Activated CD8-positive, alpha-beta memory T cell treated with anti-CD3 and anti-CD28 coated beads, Interleukin-2, amount 50 U/mL, for 1 hour (primary cell): ENCODE measurements around the gene OR4D10.
A peak's percentile ranks its signal among the peaks of the same experiment; 100 is the strongest.
"Not testable (repeated sequence)": the region's sequence is repeated elsewhere in the genome, so short reads cannot be mapped to it uniquely, and the experiment has no call there.

ENCODE experiments used
- DNase-seq: peaks from one replicate; pipeline ENCODE4 v3.0.0-alpha.2; 2020; ENCODE audit errors: extremely low read depth

The OR4D10 gene

DNA sequence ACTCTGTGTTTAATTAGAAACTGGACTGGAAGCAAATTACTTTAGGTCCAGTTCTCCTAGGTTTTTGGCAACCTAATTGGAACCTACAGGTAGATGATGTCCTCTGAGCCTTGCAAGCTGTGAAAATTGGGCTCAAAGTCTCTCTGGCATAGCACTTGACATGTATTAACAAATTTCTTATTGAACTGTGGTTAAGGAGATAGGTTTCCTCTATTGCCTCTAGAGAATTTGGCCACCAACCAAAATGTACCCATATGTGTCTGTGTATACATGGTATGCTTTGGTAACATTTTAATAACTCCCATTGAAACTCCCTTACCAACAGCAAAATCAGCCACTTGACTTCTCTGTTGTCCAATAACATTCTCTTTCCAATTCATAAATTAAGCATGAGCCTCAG, at the start of gene OR4D10:
TSS of gene OR4D10 (plus strand) at position 301 of the 400 bp plus-strand sequence. CDS start 4,115 bp downstream, outside the sequence.
- DNase-seq, result no peak

DNA sequence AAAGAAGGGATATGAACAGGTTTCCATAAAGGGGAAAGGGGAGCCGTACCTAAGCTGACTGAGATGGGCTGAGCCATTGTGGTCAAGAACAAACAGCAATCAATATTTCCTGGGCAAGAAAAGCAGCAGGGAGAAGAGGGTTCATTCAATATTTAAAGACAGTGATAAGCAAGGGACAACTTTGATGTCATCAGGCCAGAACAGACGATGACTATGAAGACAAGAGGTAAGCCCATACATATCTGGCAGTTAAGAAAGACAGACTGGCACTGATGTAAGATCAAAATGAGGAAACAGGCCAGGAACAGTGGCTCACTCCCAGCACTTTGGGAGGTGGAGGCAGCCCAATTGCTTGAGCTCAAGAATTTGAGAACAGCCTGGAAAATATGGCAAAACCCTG, 49.3 kb upstream of the OR4D10 start:
- DNase-seq, result no peak

- DNase-seq, result no peak
Observed at GRCh38 chr11:59425131-59425530, 48.0 kb upstream of the OR4D10 start.

DNA sequence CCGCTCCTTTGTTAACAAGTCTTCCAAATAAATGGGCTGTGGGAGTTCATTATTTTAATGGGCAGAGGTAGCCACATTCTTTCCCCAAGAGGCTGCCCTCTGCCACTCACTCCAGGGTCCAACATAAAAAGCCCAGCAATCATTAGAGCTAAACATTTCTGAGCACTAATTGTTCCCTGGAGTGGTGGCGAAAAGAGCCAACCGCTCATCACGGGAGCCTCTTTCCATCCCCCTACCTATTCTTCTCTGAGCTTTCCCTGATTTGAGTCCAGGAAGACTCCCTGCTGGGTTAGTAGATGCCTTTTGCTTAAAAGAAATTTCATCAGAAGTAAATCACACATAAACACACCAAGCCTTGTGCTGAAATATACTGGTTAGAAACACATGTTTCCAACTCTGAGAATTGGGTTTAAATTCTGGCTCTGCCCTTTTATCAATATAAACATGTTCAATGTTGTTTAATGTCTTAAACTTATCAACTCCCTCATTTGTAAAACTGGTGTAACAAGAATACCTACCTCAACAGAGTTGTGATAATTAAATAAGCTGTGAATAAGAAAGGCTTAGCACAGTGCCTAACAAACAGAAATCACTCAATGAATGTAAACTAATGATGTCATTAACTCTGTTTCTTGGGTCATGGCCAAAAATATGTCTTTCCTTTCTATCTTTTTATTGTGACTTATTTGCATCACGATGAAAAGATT, 46.6 kb upstream of the OR4D10 start, which contains the start of gene OR5A2:
TSS of gene OR5A2 (minus strand) at position 53 of the 707 bp plus-strand sequence. CDS start 3,460 bp downstream, outside the sequence.
- no peak for DNase-seq

DNA sequence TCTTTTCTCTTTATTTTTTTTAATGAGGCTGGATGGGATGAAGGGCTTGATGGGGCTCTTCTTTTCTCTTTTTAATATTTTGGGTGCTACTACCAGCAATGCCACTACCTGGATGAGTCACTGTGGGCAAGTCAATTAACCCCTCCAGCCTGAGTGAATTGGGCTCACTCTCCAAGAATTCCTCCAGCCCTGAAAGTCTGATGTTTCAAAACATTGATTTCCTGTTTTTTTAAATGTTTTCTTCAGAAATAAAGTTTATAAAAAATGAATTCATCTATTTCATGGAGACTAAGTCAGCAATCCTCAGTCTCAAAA, 46.1 kb upstream of the OR4D10 start:
- no peak for DNase-seq

- peak; percentile 2 for DNase-seq
Observed at GRCh38 chr11:59429924-59430516, 43.1 kb upstream of the OR4D10 start.

DNA sequence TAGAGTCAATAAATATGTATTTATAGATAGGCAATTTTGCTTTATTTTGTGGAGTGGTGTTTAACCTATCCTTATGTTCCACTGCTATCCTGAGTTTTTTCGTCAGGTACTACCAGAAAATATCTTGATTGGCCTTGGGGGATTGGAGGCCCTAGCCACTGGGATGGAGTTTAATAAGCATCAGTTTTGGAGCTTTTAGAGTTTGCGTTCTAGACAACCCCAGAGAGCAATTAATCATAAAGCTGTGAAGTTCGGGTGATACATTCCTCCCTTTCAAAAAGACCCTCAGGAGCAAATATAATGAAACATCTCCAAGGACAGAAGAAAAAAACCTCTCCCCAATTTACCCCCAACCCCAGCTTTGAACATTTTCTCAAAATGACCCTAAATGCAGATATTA, 36.9 kb upstream of the OR4D10 start, which contains the start of gene OR5A1:
TSS of gene OR5A1 (plus strand) at position 301 of the 400 bp plus-strand sequence. CDS start 6,700 bp downstream, outside the sequence.
- no peak for DNase-seq

DNA sequence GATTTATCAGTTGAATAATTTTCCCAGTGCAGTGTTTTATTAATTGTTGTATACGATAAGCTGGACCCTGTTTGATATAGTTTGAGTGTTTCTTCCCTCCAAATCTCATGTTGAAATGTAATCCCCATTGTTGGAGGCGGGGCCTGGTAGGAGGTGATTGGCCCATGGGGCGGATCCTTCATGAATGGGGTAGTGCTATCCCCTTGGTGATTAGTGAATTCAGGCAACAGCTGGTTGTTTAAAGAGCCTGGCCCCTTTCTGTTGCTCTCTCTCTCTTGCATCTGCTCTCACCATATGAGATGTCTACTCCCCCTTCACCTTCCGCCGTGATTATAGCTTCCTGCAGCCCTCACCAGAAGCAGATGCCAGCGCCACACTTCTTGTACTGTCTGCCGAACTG, 35.3 kb upstream of the OR4D10 start:
- DNase-seq, result no peak

DNA sequence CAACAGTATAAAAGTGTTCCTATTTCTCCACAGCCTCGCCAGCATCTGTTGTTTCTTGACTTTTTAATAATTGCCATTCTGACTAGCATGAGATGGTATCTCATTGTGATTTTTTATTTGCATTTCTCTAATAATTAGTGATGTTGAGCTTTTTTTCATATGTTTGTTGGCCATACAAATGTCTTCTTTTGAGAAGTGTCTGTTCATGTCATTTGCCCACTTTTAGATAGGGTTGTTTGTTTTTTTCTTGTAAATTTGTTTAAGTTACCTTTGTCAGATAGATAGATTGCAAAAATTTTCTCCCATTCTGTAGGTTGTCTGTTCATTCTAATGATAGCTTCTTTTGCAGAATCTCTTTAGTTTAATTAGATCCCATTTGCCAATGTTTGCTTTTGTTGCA, 27.5 kb upstream of the OR4D10 start:
- not testable (repeated sequence) for DNase-seq

DNA sequence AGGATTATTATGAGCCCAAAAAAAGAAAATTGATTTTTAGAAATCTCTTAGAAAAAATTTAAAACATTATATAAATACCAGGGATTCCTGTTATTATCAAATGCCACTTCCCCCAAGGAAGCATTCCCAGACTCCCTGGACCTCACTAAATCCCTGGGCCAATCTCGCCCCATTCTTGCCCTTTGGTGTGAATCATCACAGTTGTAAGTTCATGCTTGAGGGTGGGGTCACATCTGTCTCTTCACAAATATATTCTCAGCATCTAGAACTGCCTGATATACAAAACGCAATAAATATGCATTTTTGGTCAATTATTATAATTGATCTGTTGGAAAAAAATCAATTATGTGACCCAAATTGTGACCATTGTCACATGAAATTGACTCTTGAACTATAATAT, 24.6 kb upstream of the OR4D10 start:
- DNase-seq, result no peak

- no peak for DNase-seq
Observed at GRCh38 chr11:59456661-59457060, 16.5 kb upstream of the OR4D10 start, which contains the start of gene OR4D6. TSS of gene OR4D6 (plus strand) at chr11:59456961. CDS start at chr11:59456961, 0 bp downstream.

- DNase-seq, result no peak
Observed at GRCh38 chr11:59459916-59460315, 13.2 kb upstream of the OR4D10 start.

DNA sequence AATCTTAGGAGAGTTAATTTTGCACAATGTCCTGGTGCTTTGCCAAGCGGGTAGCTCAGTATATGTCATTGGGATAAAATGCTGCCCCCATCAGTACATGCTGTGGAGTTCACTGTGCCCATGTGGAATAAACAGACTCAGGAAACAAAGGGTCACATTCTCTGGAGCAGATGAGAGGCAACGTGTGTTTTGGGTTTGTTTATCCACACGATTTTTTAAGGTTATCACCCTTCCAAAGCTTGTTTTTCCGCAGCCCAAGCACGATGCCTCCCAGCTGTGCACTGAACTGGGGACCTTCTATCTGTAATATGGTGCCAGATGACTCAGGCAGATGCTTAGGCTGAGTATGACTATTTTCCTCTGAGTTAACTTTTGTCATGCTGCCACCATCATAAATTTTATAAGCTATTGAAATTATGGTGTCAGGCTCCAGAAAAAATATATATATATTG, 9.9 kb upstream of the OR4D10 start:
- no peak for DNase-seq

DNA sequence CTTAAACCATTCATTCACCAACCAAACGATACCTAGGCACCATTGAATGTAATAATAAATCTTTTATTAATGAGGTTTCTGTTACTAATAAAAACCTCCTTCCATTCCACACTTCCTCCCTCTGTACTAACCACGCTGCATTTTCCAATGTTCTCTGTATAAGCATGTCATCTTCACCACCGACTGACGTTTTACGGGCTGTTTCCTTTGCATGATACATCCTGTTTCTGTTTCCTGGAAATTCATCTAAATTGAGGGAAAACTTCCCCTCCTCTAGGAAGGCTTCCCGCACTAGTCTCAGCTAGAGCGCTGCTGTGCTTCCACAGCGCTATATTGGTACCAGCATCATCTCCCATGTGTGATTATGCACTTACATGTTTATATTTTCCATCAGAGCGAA, 2.1 kb downstream of the OR4D10 start:
- DNase-seq, result no peak

DNA sequence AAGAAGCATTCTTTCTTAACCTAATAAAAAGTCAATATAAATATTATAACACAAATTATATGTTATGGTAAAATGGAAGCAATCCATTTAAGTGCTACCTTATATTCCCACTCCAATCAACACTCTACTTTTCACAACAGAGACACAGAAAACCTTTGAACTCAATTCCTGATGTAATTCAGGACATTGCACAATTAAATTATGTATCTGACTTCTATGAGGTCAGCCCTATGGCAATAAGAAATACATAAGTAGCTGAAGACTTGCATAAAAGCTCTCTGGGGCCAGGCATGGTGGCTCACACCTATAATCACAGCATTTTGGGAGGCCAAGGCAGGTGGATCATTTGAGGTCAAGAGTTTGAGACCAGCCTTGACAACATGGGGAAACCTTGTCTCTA, 6.8 kb downstream of the OR4D10 start:
- DNase-seq, result no peak

- DNase-seq, result no peak
Observed at GRCh38 chr11:59480359-59480758, 7.2 kb downstream of the OR4D10 start.

- no peak for DNase-seq
Observed at GRCh38 chr11:59501931-59502330, 28.8 kb downstream of the OR4D10 start.

GRCh38 chr11:59503276-59503675, 30.2 kb downstream of the OR4D10 start, which contains the start of gene OR4D11:
TSS of gene OR4D11 (plus strand) at chr11:59503576. CDS start at chr11:59503576, 0 bp downstream.
- no peak for DNase-seq

DNA sequence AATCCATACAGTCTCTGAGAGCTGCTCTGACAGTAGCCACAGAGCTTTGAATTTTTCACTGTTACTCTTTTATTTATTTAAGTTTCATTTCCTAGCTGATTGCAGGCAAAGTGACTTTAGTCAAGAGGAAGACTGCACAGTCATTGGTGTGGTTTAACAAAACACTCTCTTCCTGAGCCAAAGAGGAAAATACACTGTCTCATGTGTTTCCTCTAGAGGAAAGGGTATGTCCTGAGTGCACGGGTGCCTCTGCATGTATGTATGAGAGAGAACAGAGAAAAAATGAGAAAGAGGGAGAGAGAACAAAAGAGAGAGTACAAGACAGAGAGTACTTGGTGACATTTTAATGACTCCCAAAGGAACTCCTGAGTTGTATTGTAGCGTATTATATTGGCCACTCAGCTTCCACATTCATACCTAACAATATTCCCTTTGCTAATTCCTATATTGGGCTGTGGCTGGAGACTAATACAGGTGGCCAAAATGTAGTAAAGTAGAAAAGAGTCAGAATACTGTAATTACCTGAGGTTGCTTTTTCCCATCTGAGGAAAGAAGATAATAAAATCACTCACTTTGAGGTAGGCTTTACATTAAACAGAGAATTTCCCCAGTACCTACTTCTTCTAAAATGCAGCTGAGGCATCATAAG, 38.0 kb downstream of the OR4D10 start, which contains the start of gene OR4D9:
TSS of gene OR4D9 (plus strand) at position 599 of the 649 bp plus-strand sequence. CDS start 3,374 bp downstream, outside the sequence.
- DNase-seq, result no peak

GRCh38 chr11:59511675-59512074, 38.6 kb downstream of the OR4D10 start:
- no peak for DNase-seq

- DNase-seq, result not testable (repeated sequence)
Observed at GRCh38 chr11:59520139-59520538, 47.0 kb downstream of the OR4D10 start.

GRCh38 chr11:59520741-59521140, 47.6 kb downstream of the OR4D10 start:
- no peak for DNase-seq
